ENCODE measurements around the gene AIRE. TPM values are rescaled to one million over a fixed set of nuclear protein-coding genes. Genes with fewer than 3 reads are reported as not detected.

AIRE gene
- total RNA-seq, 1 donor from 2014 or later, result not detected

DNA sequence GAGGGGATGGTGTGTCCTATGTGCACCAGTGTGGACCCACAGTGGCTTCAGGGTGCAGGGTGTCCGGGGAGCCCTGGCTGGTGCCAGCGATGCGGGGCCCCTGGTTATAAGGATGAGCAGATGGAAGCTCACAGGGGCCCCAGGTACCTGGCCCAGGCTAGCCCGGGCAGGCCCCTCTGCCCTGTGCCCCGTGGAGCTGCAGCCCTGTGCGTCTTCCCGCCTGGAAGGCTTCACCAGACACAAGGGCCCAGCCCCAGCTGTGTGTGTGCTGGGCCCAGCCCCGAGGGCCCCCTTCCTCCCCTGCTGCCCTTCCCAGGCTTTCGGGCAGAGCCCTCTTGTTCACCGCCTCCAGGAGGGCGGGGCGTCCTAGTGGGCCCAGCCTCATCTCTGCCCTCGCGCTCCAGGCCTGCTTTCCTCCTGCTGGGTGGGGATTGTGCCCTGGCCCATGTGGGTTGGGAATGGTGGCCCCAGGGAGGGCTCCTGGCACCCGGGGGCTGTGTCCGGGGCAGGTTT, 30.1 kb downstream of the AIRE start:
- H3K36me3 ChIP-seq, result no peaks in the 10 kb centered on the region

DNA sequence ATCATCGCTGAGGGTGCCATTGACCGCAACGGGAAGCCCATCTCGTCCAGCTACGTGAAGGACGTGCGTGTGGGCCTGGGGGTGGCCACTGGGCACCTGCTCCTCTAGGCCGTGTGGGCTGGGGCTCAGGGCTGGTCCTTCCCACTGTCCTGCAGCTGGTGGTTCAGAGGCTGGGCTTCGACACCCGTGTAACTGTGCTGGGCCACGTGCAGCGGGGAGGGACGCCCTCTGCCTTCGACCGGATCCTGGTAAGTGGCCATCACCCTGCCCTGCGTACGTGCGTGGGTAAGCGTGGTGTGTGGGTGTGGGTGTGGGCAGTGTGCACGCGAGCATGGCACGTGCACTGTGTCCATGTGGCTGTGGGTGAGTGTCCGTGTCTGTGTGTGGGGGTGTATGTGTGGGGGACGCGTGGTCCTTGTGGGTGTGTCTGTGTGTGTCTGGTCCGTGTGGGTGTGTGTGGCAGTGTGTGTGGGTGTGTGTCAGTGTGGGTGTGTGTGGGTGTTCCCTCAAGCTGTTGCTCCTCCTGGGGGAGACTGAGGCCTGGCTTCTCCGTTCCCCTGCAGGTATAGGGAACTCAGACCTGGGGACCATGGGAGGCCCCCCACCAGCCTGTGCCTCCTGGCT, 30.7 kb downstream of the AIRE start:
- no peak for DNase-seq (ENCODE audit: low spot score)
- H3K4me1 ChIP-seq, result no peaks in the 10 kb centered on the region
- H3K4me3 ChIP-seq, result no peak overlapping the region
- no peaks in the 10 kb centered on the region for H3K9me3 Mint-ChIP-seq
- TF ChIP-seq, protein P1, sequence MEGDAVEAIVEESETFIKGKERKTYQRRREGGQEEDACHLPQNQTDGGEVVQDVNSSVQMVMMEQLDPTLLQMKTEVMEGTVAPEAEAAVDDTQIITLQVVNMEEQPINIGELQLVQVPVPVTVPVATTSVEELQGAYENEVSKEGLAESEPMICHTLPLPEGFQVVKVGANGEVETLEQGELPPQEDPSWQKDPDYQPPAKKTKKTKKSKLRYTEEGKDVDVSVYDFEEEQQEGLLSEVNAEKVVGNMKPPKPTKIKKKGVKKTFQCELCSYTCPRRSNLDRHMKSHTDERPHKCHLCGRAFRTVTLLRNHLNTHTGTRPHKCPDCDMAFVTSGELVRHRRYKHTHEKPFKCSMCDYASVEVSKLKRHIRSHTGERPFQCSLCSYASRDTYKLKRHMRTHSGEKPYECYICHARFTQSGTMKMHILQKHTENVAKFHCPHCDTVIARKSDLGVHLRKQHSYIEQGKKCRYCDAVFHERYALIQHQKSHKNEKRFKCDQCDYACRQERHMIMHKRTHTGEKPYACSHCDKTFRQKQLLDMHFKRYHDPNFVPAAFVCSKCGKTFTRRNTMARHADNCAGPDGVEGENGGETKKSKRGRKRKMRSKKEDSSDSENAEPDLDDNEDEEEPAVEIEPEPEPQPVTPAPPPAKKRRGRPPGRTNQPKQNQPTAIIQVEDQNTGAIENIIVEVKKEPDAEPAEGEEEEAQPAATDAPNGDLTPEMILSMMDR (IDR thresholded peaks at IDR 0.05), result no peak
- TF ChIP-seq EZH2 (IDR thresholded peaks at IDR 0.05) (no peak), EZH2phosphoT487 (IDR thresholded peaks at IDR 0.05) (no peak)
- peaks cover 3% of the 10 kb centered on the region for H3K27me3 Mint-ChIP-seq (ENCODE audit: insufficient read depth, low read depth)
- no peaks in the 10 kb centered on the region for H4K20me1 ChIP-seq (ENCODE audit: low read depth)
- H3K27me3 ChIP-seq, result no peaks in the 10 kb centered on the region
- no peaks in the 10 kb centered on the region for H3K36me3 ChIP-seq
- H2AFZ ChIP-seq (replicated peaks), result no peak overlapping the region
- H3K4me3 Mint-ChIP-seq, result peak overlapping the region; percentile 52
- H3F3A ChIP-seq (ENCODE audit: low read depth), result no peaks in the 10 kb centered on the region
- peak overlapping the region; percentile 93 for H3K27ac Mint-ChIP-seq
- H3K27ac ChIP-seq, result no peak overlapping the region
- no peaks in the 10 kb centered on the region for H3K4me1 Mint-ChIP-seq
- no peaks in the 10 kb centered on the region for H3K9me3 ChIP-seq (ENCODE audit: low read depth)
- no peak overlapping the region for H3K4me2 ChIP-seq
- H3K79me2 ChIP-seq (ENCODE audit: low read depth), result no peaks in the 10 kb centered on the region
- H3K9ac ChIP-seq, result no peak overlapping the region
- H3K36me3 Mint-ChIP-seq, result peaks cover 3% of the 10 kb centered on the region

More for the DNA sequence above, 30.1 kb downstream of the AIRE start:
- H3K4me3 Mint-ChIP-seq, result no peak overlapping the region
- H3K4me1 Mint-ChIP-seq, result peaks cover 4% of the 10 kb centered on the region
- H3F3A ChIP-seq (ENCODE audit: low read depth), result no peaks in the 10 kb centered on the region
- H3K9me3 ChIP-seq (ENCODE audit: low read depth), result no peaks in the 10 kb centered on the region
- TF ChIP-seq EZH2 (IDR thresholded peaks at IDR 0.05) (no peak), EZH2phosphoT487 (IDR thresholded peaks at IDR 0.05) (no peak)
- TF ChIP-seq, protein P1 (IDR thresholded peaks at IDR 0.05), result no peak
- no peak overlapping the region for H2AFZ ChIP-seq (replicated peaks)
- H4K20me1 ChIP-seq (ENCODE audit: low read depth), result no peaks in the 10 kb centered on the region
- peaks cover 3% of the 10 kb centered on the region for H3K27me3 Mint-ChIP-seq (ENCODE audit: insufficient read depth, low read depth)
- H3K9me3 Mint-ChIP-seq, result no peaks in the 10 kb centered on the region
- no peaks in the 10 kb centered on the region for H3K4me1 ChIP-seq
- H3K9ac ChIP-seq, result no peak overlapping the region
- no peak overlapping the region for H3K27ac ChIP-seq
- DNase-seq (ENCODE audit: low spot score), result no peak
- peaks cover 8% of the 10 kb centered on the region for H3K36me3 Mint-ChIP-seq
- no peak overlapping the region for H3K27ac Mint-ChIP-seq
- no peaks in the 10 kb centered on the region for H3K27me3 ChIP-seq
- H3K4me3 ChIP-seq, result no peak overlapping the region
- H3K4me2 ChIP-seq, result no peak overlapping the region
- H3K79me2 ChIP-seq (ENCODE audit: low read depth), result no peaks in the 10 kb centered on the region

DNA sequence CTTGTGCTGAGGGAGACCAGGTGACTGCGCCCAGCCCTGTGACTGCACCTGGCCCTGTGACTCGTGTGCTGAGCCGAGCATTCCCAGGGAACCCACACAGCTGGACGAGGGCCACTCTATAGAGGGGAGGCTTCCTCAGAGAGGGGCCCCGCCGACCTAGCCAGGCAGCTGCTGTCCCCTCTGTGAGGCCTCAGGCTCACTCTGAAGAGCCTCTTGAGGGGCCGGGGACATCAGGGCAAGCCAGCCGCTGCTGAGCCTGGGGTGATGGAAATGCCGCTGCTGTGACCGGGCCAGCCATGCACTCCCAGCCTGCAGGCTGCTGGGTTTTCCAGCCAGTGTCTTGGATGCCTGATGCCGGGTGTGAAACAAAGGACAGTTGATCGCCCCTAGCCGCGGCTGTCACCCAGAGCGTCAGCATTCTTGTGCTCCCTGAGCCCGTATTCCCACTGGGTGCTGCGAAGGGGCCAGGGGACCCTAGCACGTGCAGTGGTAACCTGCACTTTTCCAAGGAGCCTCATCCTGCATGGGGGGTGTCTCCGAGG, 31.6 kb downstream of the AIRE start:
- Histone ChIP-seq H3K36me3 (no peaks in the 10 kb centered on the region), H3K9ac (no peak overlapping the region)

More for the DNA sequence above, 31.6 kb downstream of the AIRE start:
- H3K27ac ChIP-seq, result no peak overlapping the region
- H3K4me1 ChIP-seq, result no peaks in the 10 kb centered on the region
- Mint-ChIP-seq H3K9me3 (no peaks in the 10 kb centered on the region), H3K27ac (no peak overlapping the region), H3K36me3 (peaks cover 3% of the 10 kb centered on the region), H3K4me3 (no peak overlapping the region), H3K4me1 (no peaks in the 10 kb centered on the region), H3K27me3 (ENCODE audit: insufficient read depth, low read depth) (peaks cover 3% of the 10 kb centered on the region)
- no peaks in the 10 kb centered on the region for H3K79me2 ChIP-seq (ENCODE audit: low read depth)
- H3F3A ChIP-seq (ENCODE audit: low read depth), result no peaks in the 10 kb centered on the region
- DNase-seq (ENCODE audit: low spot score), result no peak
- H3K27me3 ChIP-seq, result no peaks in the 10 kb centered on the region
- H3K4me3 ChIP-seq, result no peak overlapping the region
- H3K4me2 ChIP-seq, result no peak overlapping the region
- H2AFZ ChIP-seq (replicated peaks), result no peak overlapping the region
- TF ChIP-seq EZH2 (IDR thresholded peaks at IDR 0.05) (no peak), EZH2phosphoT487 (IDR thresholded peaks at IDR 0.05) (no peak)
- TF ChIP-seq, protein P1 (IDR thresholded peaks at IDR 0.05), result no peak
- no peaks in the 10 kb centered on the region for H3K9me3 ChIP-seq (ENCODE audit: low read depth)
- no peaks in the 10 kb centered on the region for H4K20me1 ChIP-seq (ENCODE audit: low read depth)
